ENCODE measurements around the gene RFX5. TPM values are rescaled to one million over a fixed set of nuclear protein-coding genes. Genes with fewer than 3 reads are reported as not detected.

The RFX5 gene
- total and polyA plus RNA-seq, 2 of the 13 experiments (the other 11 are each of a cell fraction or from before 2014, with no cell fraction given), result 17.9 to 36.2 TPM

DNA sequence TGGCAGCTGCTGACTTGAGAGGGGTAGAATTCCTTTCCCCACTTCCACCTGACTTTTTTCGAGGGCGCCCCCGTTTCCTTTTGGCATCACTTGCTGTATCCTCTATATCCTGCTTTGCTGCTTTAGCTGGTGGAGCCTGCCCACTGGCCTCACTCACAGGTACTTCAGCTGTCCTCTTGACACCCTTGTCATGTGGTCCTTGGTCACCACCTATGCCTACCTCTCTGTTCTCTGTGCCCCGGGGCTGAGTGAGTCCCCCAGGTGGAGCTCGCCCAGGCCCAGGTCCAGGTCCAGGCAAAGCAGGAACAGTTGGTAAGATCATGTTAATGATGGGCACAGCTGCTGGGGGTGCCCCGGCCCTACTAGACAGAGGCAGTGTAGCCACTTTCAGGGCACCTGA is 4.5 kb downstream of the RFX5 start:
- in situ Hi-C loops (cut with HindIII; ENCODE audit: extremely low pct_ligation_motif_present, low pct_unique_long_range_greater_than_20kb), result loop anchor here (5.0 kb wide), 1 partner anchor 40 kb away; no protein-coding TSS in a partner anchor

DNA sequence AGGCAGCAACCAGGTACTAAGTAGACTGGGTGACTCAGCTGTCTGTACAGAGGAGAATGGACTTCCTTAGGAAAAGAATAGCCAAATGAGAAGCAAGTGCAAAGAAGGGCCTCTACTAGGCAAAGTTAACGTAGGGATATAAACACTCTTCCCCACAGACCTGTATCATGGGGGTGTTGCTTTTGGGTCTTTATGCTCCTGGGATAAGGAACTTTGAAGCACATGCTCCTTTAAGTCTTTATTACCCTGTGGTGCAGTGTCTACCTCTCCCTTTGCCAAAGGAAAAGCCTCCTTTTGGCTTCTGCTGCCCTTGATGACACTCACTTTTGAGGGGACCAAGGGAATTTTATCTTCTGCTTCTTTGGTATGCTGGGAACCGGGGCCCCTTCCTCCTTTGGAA is 5.0 kb downstream of the RFX5 start:
- in situ Hi-C loops (cut with HindIII; ENCODE audit: extremely low pct_ligation_motif_present, low pct_unique_long_range_greater_than_20kb), result loop anchor here (5.0 kb wide), 1 partner anchor 40 kb away; no protein-coding TSS in a partner anchor
- 100% methylated on average over 2 of the region's 2 CpGs for WGBS (ENCODE audit: low lambda C conversion rate)
- no peaks in the 10 kb centered on the region for H3K27me3 ChIP-seq (ENCODE audit: control insufficient read depth in 1 of 2, insufficient read depth in 2 of 2, low read length in 2 of 2)
- no peaks in the 10 kb centered on the region for H3K79me2 ChIP-seq (ENCODE audit: insufficient read depth, low read length)
- H3K9ac ChIP-seq (ENCODE audit: insufficient read depth, low read depth, low read length), result no peak overlapping the region
- ATAC-seq (no peak), FAIRE-seq (no peak), DNase-seq (ENCODE audit: low spot score) (no peak)
- ChIA-PET POLR2A (interaction anchor here (1.6 kb wide), 1 partner anchor 60 kb away, joined by 3 read pairs; the partner anchor contains the start of gene ZNF687), CTCF (ENCODE audit: low intra/inter-chr PET ratio, low total read pairs) (interaction anchor here (3.1 kb wide), 1 partner anchor 40 kb away, joined by 56 read pairs; no protein-coding TSS in a partner anchor)
- no TSS peak for BruUV-seq (replicated peaks)
- H2AFZ ChIP-seq (ENCODE audit: low read length), result no peak overlapping the region
- no peaks in the 10 kb centered on the region for H4K20me1 ChIP-seq (ENCODE audit: insufficient read depth, low read length)
- peaks cover 7 to 24% of the 10 kb centered on the region in 2 experiments; a peak in 3 of 5 replicates for H3K36me3 ChIP-seq (replicated peaks in 1 of 2; ENCODE audit: control insufficient read depth in 1 of 2, insufficient read depth in 2 of 2, low read length in 2 of 2)
- H3K27ac ChIP-seq (ENCODE audit: extremely low read length, insufficient read depth, low read length), result no peak overlapping the region
- TF ChIP-seq ARNT2 (CRISPR knock-in tag; IDR thresholded peaks at IDR 0.05; ENCODE audit: low read depth) (no peak), SRSF4 (IDR thresholded peaks at IDR 0.05; ENCODE audit: low read depth, low read length, poor library complexity, severe bottlenecking) (no peak), GFI1 (CRISPR knock-in tag; IDR thresholded peaks at IDR 0.05; ENCODE audit: borderline replicate concordance) (no peak)
- no peak overlapping the region for H3K4me3 ChIP-seq (replicated peaks in 1 of 3; ENCODE audit: insufficient read depth in 1 of 3, low read depth in 2 of 3, low read length in 3 of 3)
- intact Hi-C loops (cut with micrococcal nuclease; ENCODE audit: unreplicated experiment), result no loop called here
- H3K4me2 ChIP-seq (ENCODE audit: low read depth, low read length), result no peak overlapping the region
- no peaks in the 10 kb centered on the region for H3K9me3 ChIP-seq (ENCODE audit: low read length)
- peaks cover 10% of the 10 kb centered on the region for H3K4me1 ChIP-seq (ENCODE audit: insufficient read depth, low read length)

More for the DNA sequence above, 4.5 kb downstream of the RFX5 start:
- no TSS peak for BruUV-seq (replicated peaks)
- FAIRE-seq, result no peak
- TF ChIP-seq CBX1 (IDR thresholded peaks at IDR 0.05; ENCODE audit: low read depth) (no peak), NFYC (CRISPR knock-in tag; IDR thresholded peaks at IDR 0.05) (no peak), TARDBP (CRISPR knock-in tag; IDR thresholded peaks at IDR 0.05) (no peak), PHF21A (CRISPR knock-in tag; IDR thresholded peaks at IDR 0.05) (no peak), ZNF10 (CRISPR knock-in tag; IDR thresholded peaks at IDR 0.05; ENCODE audit: borderline replicate concordance, low read depth) (no peak), ZNF263 (CRISPR knock-in tag; IDR thresholded peaks at IDR 0.05) (no peak)
- DNase-seq (ENCODE audit: low spot score), result no peak
- intact Hi-C loops (cut with micrococcal nuclease; ENCODE audit: unreplicated experiment), result no loop called here
- over 99% methylated on average over 6 of the region's 6 CpGs for WGBS (ENCODE audit: low lambda C conversion rate)
- no peak overlapping the region for H3K9ac ChIP-seq (ENCODE audit: insufficient read depth, low read depth, low read length)
- H3K4me2 ChIP-seq (ENCODE audit: low read depth, low read length), result no peak overlapping the region
- H3K9me3 ChIP-seq (ENCODE audit: low read length), result no peaks in the 10 kb centered on the region
- H3K79me2 ChIP-seq (ENCODE audit: insufficient read depth, low read length), result no peaks in the 10 kb centered on the region
- no peaks in the 10 kb centered on the region for H4K20me1 ChIP-seq (ENCODE audit: insufficient read depth, low read length)
- peaks cover 12% of the 10 kb centered on the region for H3K4me1 ChIP-seq (ENCODE audit: insufficient read depth, low read length)
- no peak overlapping the region for H2AFZ ChIP-seq (ENCODE audit: low read length)
- no peaks in the 10 kb centered on the region for H3K27me3 ChIP-seq (ENCODE audit: control insufficient read depth in 1 of 2, insufficient read depth in 2 of 2, low read length in 2 of 2)
- ChIA-PET POLR2A (interaction anchor here (1.6 kb wide), 1 partner anchor 61 kb away, joined by 3 read pairs; the partner anchor contains the start of gene ZNF687), CTCF (ENCODE audit: low intra/inter-chr PET ratio, low total read pairs) (no interaction called here)
- H3K36me3 ChIP-seq (replicated peaks in 1 of 2; ENCODE audit: control insufficient read depth in 1 of 2, insufficient read depth in 2 of 2, low read length in 2 of 2), result peaks cover 7 to 24% of the 10 kb centered on the region in 2 experiments; a peak in 3 of 5 replicates
- no peak overlapping the region for H3K27ac ChIP-seq (ENCODE audit: extremely low read length, insufficient read depth, low read length)
- no peak for ATAC-seq
- H3K4me3 ChIP-seq (replicated peaks in 1 of 3; ENCODE audit: insufficient read depth in 1 of 3, low read depth in 2 of 3, low read length in 3 of 3), result no peak overlapping the region

Measured in HepG2 (cell line).